Glutamatergic neuron (in vitro differentiated cells): ENCODE results near the gene SNX8. TPM values are rescaled to one million over a fixed set of nuclear protein-coding genes. Genes with fewer than 3 reads are reported as not detected.

Experiments used
- DNase-seq: peaks from one replicate; pipeline ENCODE4 v3.0.0; 2022
- H3K27ac Mint-ChIP-seq: one replicate; pipeline ENCODE4 v1.8.0; 2020; ENCODE audit warnings: mild to moderate bottlenecking, mixed read lengths, inconsistent platforms; ENCODE audit not compliant: unreplicated experiment
- H3K27me3 Mint-ChIP-seq: one replicate; pipeline ENCODE4 v1.8.0; 2020; ENCODE audit warnings: mild to moderate bottlenecking, moderate library complexity, mixed read lengths, inconsistent platforms; ENCODE audit not compliant: unreplicated experiment
- H3K36me3 Mint-ChIP-seq: one replicate; pipeline ENCODE4 v1.8.0; 2020; ENCODE audit warnings: mild to moderate bottlenecking, mixed read lengths, inconsistent platforms; ENCODE audit not compliant: unreplicated experiment
- H3K4me1 Mint-ChIP-seq: one replicate; pipeline ENCODE4 v1.8.0; 2020; ENCODE audit warnings: mild to moderate bottlenecking, low read depth, mixed read lengths, inconsistent platforms; ENCODE audit not compliant: unreplicated experiment
- H3K4me3 Mint-ChIP-seq: one replicate; pipeline ENCODE4 v1.8.0; 2020; ENCODE audit warnings: mild to moderate bottlenecking, mixed read lengths, inconsistent platforms; ENCODE audit not compliant: unreplicated experiment
- H3K9me3 Mint-ChIP-seq: one replicate; pipeline ENCODE4 v1.8.0; 2020; ENCODE audit warnings: mild to moderate bottlenecking, moderate library complexity, mixed read lengths, inconsistent platforms; ENCODE audit not compliant: unreplicated experiment
- CTCF ChIP-seq: fragments of 200-600 bp; sonication (generic); IDR thresholded peaks from one replicate; pipeline ENCODE4 v1.5.0; 2021; ENCODE audit not compliant: partially characterized antibody, unreplicated experiment
- total RNA-seq: library from RNA; stranded (reverse); fragmentation: NEBNext Ultra II Directional; extraction: Animal tissue kit (Norgen Biotek cat#: 25700); gene quantifications from one replicate; pipeline ENCODE4 v1.2.1, GENCODE V29; 2021; ENCODE audit not compliant: unreplicated experiment

SNX8 gene
- total RNA-seq, 1 donor from 2014 or later, result 22.2 TPM

DNA sequence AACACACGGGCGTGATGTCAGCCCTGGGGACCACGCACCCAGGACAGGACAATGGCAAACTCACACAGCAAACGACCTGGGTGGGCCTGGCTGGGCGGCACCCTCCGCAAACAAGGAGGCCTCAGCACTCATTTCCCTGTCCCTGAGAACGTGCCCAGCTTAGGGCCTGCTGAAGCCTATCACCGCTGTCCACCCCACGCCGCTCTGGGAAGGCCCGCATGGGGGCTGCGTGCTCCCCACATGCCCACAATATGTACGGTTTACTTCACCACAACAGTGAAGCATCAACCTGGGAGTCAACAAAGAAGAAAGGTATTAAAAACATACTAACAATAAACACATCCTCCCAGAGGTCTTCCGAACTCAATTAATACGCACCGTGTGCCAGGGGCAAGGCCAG is 93.7 kb downstream of the SNX8 start:
- H3K4me1 Mint-ChIP-seq, result no peaks in the 10 kb centered on the region
- peaks cover 2% of the 10 kb centered on the region for H3K9me3 Mint-ChIP-seq
- H3K4me3 Mint-ChIP-seq, result no peak overlapping the region
- no peaks in the 10 kb centered on the region for H3K36me3 Mint-ChIP-seq
- H3K27me3 Mint-ChIP-seq, result peaks cover 9% of the 10 kb centered on the region
- DNase-seq, result no peak
- TF ChIP-seq CTCF, result no peak
- H3K27ac Mint-ChIP-seq, result no peak overlapping the region

DNA sequence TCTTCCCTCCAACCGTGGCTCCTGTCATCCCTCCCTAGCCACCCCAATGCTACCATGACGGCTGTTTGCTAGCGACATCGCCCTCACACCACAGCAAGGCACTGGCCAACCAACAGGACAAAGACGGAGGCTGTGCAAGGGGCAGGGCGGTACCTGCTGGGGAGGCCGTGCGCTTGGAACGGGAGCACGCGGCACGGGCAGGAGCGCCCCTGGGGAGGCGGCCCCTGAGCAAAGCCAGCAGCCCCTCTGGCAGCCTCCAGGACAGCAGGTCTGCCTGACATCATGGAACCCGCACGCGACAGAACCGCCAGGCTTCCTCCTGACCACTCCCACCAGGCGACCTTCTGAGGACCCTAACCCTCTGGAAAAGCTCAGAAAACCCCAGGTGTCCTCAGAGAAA is 94.2 kb downstream of the SNX8 start:
- no peak for DNase-seq
- peaks cover 2% of the 10 kb centered on the region for H3K9me3 Mint-ChIP-seq
- peaks cover 9% of the 10 kb centered on the region for H3K27me3 Mint-ChIP-seq
- no peaks in the 10 kb centered on the region for H3K4me1 Mint-ChIP-seq
- TF ChIP-seq CTCF, result no peak
- H3K4me3 Mint-ChIP-seq, result no peak overlapping the region
- no peaks in the 10 kb centered on the region for H3K36me3 Mint-ChIP-seq
- H3K27ac Mint-ChIP-seq, result no peak overlapping the region

- no peak for TF ChIP-seq CTCF
- H3K27ac Mint-ChIP-seq, result no peak overlapping the region
- peaks cover 9% of the 10 kb centered on the region for H3K27me3 Mint-ChIP-seq
- no peak overlapping the region for H3K4me3 Mint-ChIP-seq
- peaks cover 2% of the 10 kb centered on the region for H3K9me3 Mint-ChIP-seq
- no peaks in the 10 kb centered on the region for H3K4me1 Mint-ChIP-seq
- no peaks in the 10 kb centered on the region for H3K36me3 Mint-ChIP-seq
- no peak for DNase-seq
These were observed 94.6 kb downstream of the SNX8 start for GRCh38 chr7:2219606-2220005.

DNA sequence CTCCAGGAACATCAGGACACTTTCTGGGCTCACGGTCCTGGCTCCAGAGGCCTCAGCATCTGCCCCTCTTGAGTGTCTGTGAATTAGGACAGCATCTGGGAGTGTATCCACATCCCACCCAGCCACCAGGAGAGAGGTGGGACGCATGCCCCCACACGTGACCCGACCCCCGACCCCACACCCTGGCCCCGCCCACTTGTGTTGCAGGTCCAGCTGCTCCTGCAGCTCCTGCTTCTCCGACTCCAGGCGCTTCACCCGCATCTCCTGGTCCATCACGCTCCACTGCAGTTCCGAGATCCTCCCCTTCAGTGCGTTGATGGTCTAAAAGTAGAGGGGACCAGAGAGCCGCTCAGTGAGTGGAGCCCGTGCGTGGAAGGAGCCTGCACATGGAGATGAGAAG is 95.1 kb downstream of the SNX8 start:
- no peaks in the 10 kb centered on the region for H3K4me1 Mint-ChIP-seq
- no peak for TF ChIP-seq CTCF
- H3K27ac Mint-ChIP-seq, result no peak overlapping the region
- no peak for DNase-seq
- H3K9me3 Mint-ChIP-seq, result peaks cover 2% of the 10 kb centered on the region
- no peaks in the 10 kb centered on the region for H3K36me3 Mint-ChIP-seq
- peaks cover 9% of the 10 kb centered on the region for H3K27me3 Mint-ChIP-seq
- H3K4me3 Mint-ChIP-seq, result no peak overlapping the region

GRCh38 chr7:2218444-2218785 is 95.8 kb downstream of the SNX8 start:
- H3K27me3 Mint-ChIP-seq, result peaks cover 9% of the 10 kb centered on the region
- H3K36me3 Mint-ChIP-seq, result no peaks in the 10 kb centered on the region
- no peak for TF ChIP-seq CTCF
- no peak overlapping the region for H3K27ac Mint-ChIP-seq
- H3K4me3 Mint-ChIP-seq, result no peak overlapping the region
- H3K4me1 Mint-ChIP-seq, result no peaks in the 10 kb centered on the region
- peaks cover 2% of the 10 kb centered on the region for H3K9me3 Mint-ChIP-seq
- no peak for DNase-seq
